Progenitor cell of endocrine pancreas (in vitro differentiated cells): ENCODE results near the gene DNAAF1. TPM values are rescaled to one million over a fixed set of nuclear protein-coding genes. Genes with fewer than 3 reads are reported as not detected.

Source experiments
- DNase-seq: peaks from one replicate; pipeline ENCODE4 v3.0.0; 2021; ENCODE audit warnings: low spot score; ENCODE audit not compliant: unreplicated experiment
- H3K27ac Mint-ChIP-seq: 2 replicates; pipeline ENCODE4 v1.8.0; 2021; ENCODE audit warnings: mild to moderate bottlenecking, moderate library complexity, mixed read lengths
- H3K27me3 Mint-ChIP-seq: 2 replicates; pipeline ENCODE4 v1.8.0; 2021; ENCODE audit warnings: mixed read lengths
- H3K36me3 Mint-ChIP-seq: 2 replicates; pipeline ENCODE4 v1.8.0; 2022; ENCODE audit warnings: mixed read lengths; ENCODE audit not compliant: insufficient read depth
- H3K4me1 Mint-ChIP-seq: 2 replicates; pipeline ENCODE4 v1.8.0; 2021; ENCODE audit warnings: low read depth, mixed read lengths
- H3K4me3 Mint-ChIP-seq: 2 replicates; pipeline ENCODE4 v1.8.0; 2021; ENCODE audit warnings: low read depth, mild to moderate bottlenecking, moderate library complexity, mixed read lengths
- H3K9me3 Mint-ChIP-seq: 2 replicates; pipeline ENCODE4 v1.8.0; 2021; ENCODE audit warnings: low read depth, mixed read lengths
- CTCF ChIP-seq: fragments of 200-600 bp; sonication (generic); IDR thresholded peaks from one replicate; pipeline ENCODE4 v1.5.0; 2021; ENCODE audit warnings: antibody characterized with exemption, mild to moderate bottlenecking; ENCODE audit not compliant: unreplicated experiment
- total RNA-seq: library from RNA; stranded (reverse); gene quantifications from 2 replicates; pipeline ENCODE4 v1.2.1, GENCODE V29; 2021

Gene DNAAF1
- total RNA-seq, 1 donor from 2014 or later, result 1.8 TPM

GRCh38 chr16:84104231-84104630 is 40.9 kb upstream of the DNAAF1 start:
- Mint-ChIP-seq H3K27ac (no peak overlapping the region), H3K4me3 (no peak overlapping the region), H3K36me3 (no peaks in the 10 kb centered on the region), H3K9me3 (no peaks in the 10 kb centered on the region), H3K4me1 (peaks cover 2% of the 10 kb centered on the region), H3K27me3 (no peaks in the 10 kb centered on the region)
- TF ChIP-seq CTCF, result no peak
- no peak for DNase-seq

GRCh38 chr16:84105301-84105815 is 39.8 kb upstream of the DNAAF1 start:
- H3K36me3 Mint-ChIP-seq, result no peaks in the 10 kb centered on the region
- H3K27me3 Mint-ChIP-seq, result no peaks in the 10 kb centered on the region
- no peak overlapping the region for H3K4me3 Mint-ChIP-seq
- no peak for TF ChIP-seq CTCF
- peaks cover 2% of the 10 kb centered on the region for H3K4me1 Mint-ChIP-seq
- H3K9me3 Mint-ChIP-seq, result no peaks in the 10 kb centered on the region
- H3K27ac Mint-ChIP-seq, result no peak overlapping the region
- DNase-seq, result no peak

GRCh38 chr16:84105948-84106740 is 39.0 kb upstream of the DNAAF1 start:
- Mint-ChIP-seq H3K4me1 (peaks cover 2% of the 10 kb centered on the region), H3K9me3 (no peaks in the 10 kb centered on the region), H3K4me3 (no peak overlapping the region), H3K27me3 (no peaks in the 10 kb centered on the region), H3K27ac (no peak overlapping the region), H3K36me3 (no peaks in the 10 kb centered on the region)
- DNase-seq, result no peak
- TF ChIP-seq CTCF, result no peak

- Mint-ChIP-seq H3K4me3 (no peak overlapping the region), H3K27ac (peak overlapping the region; percentile 62), H3K36me3 (no peaks in the 10 kb centered on the region), H3K27me3 (no peaks in the 10 kb centered on the region), H3K9me3 (no peaks in the 10 kb centered on the region), H3K4me1 (peaks cover 2% of the 10 kb centered on the region)
- DNase-seq, result no peak
- TF ChIP-seq CTCF, result no peak
These were observed 37.2 kb upstream of the DNAAF1 start for GRCh38 chr16:84107921-84108320.

- Mint-ChIP-seq H3K36me3 (no peaks in the 10 kb centered on the region), H3K4me3 (no peak overlapping the region), H3K27ac (no peak overlapping the region), H3K4me1 (no peaks in the 10 kb centered on the region), H3K9me3 (no peaks in the 10 kb centered on the region), H3K27me3 (no peaks in the 10 kb centered on the region)
- no peak for TF ChIP-seq CTCF
- no peak for DNase-seq
These were observed 35.3 kb upstream of the DNAAF1 start for GRCh38 chr16:84109598-84110335.
